Testis (tissue), 3 donors: ENCODE data around the gene PRKCA. TPM values are rescaled to one million over a fixed set of nuclear protein-coding genes. Genes with fewer than 3 reads are reported as not detected.

Source experiments
- DNase-seq: peaks from one replicate; pipeline ENCODE4 v3.0.0-alpha.2; 2019
- H3K27ac ChIP-seq, 2 donors: fragments of 200-600 bp; sonication (generic); one replicate each; pipeline ENCODE4 v1.5.1; 2019
- H3K27me3 ChIP-seq: fragments of 200-600 bp; sonication (generic); one replicate; pipeline ENCODE4 v1.5.1; 2019
- H3K36me3 ChIP-seq: fragments of 200-600 bp; sonication (generic); one replicate; pipeline ENCODE4 v1.5.1; 2017; ENCODE audit warnings: low read depth; ENCODE audit errors: missing control alignments
- H3K4me1 ChIP-seq: fragments of 200-600 bp; sonication (generic); one replicate; pipeline ENCODE4 v1.5.1; 2019
- H3K4me3 ChIP-seq, 2 donors: fragments of 200-600 bp; sonication (generic); one replicate each; pipeline ENCODE4 v1.5.1; 2017 to 2019
- H3K9me3 ChIP-seq: fragments of 200-600 bp; sonication (generic); one replicate; pipeline ENCODE4 v1.5.1; 2017
- CTCF ChIP-seq, 3 experiments: fragments of 450-650 bp in 2 of 3; fragments of 200-600 bp in 1 of 3; sonication (generic) in 1 of 3; IDR thresholded peaks; one replicate each; pipeline ENCODE4 v1.5.1; 2016 to 2019; ENCODE audit warnings: antibody characterized with exemption in 3 of 3, mild to moderate bottlenecking in 2 of 3, moderate library complexity in 1 of 3
- POLR2A ChIP-seq: fragments of 450-650 bp; IDR thresholded peaks from one replicate; pipeline ENCODE4 v1.6.1; 2017; ENCODE audit warnings: antibody characterized with exemption, mild to moderate bottlenecking, moderate library complexity
- WGBS, 2 donors: methylation state at CpG; one replicate each; pipeline ENCODE4 v1.1.5; 2018; 5-methylcytosine and 5-hydroxymethylcytosine counted together
- intact Hi-C: fragments of 100-400 bp; cut with DNase I; formaldehyde crosslinking; loops from one replicate; pipeline ENCODE4 v1.15.1; 2023; ENCODE audit warnings: low total_unique reads
- polyA plus RNA-seq: library from polyadenylated mRNA; stranded (reverse); fragments of 350-450 nt; fragmentation: Illumina TruSeq; extraction: RNeasy Lipid Tissue Mini Kit (QIAGEN cat#74804); gene quantifications from one replicate; pipeline ENCODE4 v1.2.3, GENCODE V29; 2014; ENCODE audit warnings: low read depth, low replicate concordance; ENCODE audit not compliant: insufficient read depth
- total RNA-seq, 2 donors: library from RNA; depleted of rRNA; stranded (reverse); fragments of >200 nt; gene quantifications; one replicate each; pipeline ENCODE4 v1.2.3, GENCODE V29; 2016

Gene PRKCA
- total and polyA plus RNA-seq, 3 donors from 2014 or later, result 6.8 to 22.9 (median 15.4) TPM

GRCh38 chr17:66432996-66433551 is 130.7 kb downstream of the PRKCA start:
- intact Hi-C loops, result no loop called here
- Histone ChIP-seq H3K9me3 (no peaks in the 10 kb centered on the region), H3K4me3 (no peak overlapping the region), H3K4me1 (peaks cover 3% of the 10 kb centered on the region), H3K36me3 (no peaks in the 10 kb centered on the region), H3K27me3 (no peaks in the 10 kb centered on the region), H3K27ac (no peak overlapping the region)
- no peak for DNase-seq
- 64 to 76% methylated on average over 5 of the region's 5 CpGs for WGBS, 2 donors
- TF ChIP-seq POLR2A (no peak), CTCF (IDR thresholded peaks at IDR 0.05) (no peak)

- Histone ChIP-seq H3K27ac (no peak overlapping the region), H3K36me3 (no peaks in the 10 kb centered on the region), H3K9me3 (no peaks in the 10 kb centered on the region), H3K4me1 (peaks cover 3% of the 10 kb centered on the region), H3K4me3 (no peak overlapping the region), H3K27me3 (no peaks in the 10 kb centered on the region)
- DNase-seq, result no peak
- no peak for TF ChIP-seq POLR2A
- TF ChIP-seq CTCF (IDR thresholded peaks at IDR 0.05), result no peak
- intact Hi-C loops, result no loop called here
- 97 to 99% methylated on average over 10 of the region's 10 CpGs for WGBS, 2 donors
These were observed 132.8 kb downstream of the PRKCA start for GRCh38 chr17:66435182-66435581.

- H3K4me1 ChIP-seq, result peaks cover 3% of the 10 kb centered on the region
- intact Hi-C loops, result no loop called here
These were observed 134.2 kb downstream of the PRKCA start for GRCh38 chr17:66436631-66437030.

GRCh38 chr17:66437476-66438026 is 135.1 kb downstream of the PRKCA start:
- no peak for TF ChIP-seq POLR2A
- TF ChIP-seq CTCF (IDR thresholded peaks at IDR 0.05), result no peak
- H3K36me3 ChIP-seq, result no peaks in the 10 kb centered on the region
- H3K4me3 ChIP-seq, result no peak overlapping the region
- no peaks in the 10 kb centered on the region for H3K4me1 ChIP-seq
- no peak for DNase-seq
- no peaks in the 10 kb centered on the region for H3K9me3 ChIP-seq
- no peaks in the 10 kb centered on the region for H3K27me3 ChIP-seq
- H3K27ac ChIP-seq, result no peak overlapping the region
- 83 to 87% methylated on average over 5 of the region's 5 CpGs for WGBS, 2 donors
- intact Hi-C loops, result no loop called here

More at GRCh38 chr17:66436631-66437030, 134.2 kb downstream of the PRKCA start:
- no peak for DNase-seq
- Histone ChIP-seq H3K27me3 (no peaks in the 10 kb centered on the region), H3K4me3 (no peak overlapping the region), H3K27ac (no peak overlapping the region), H3K9me3 (no peaks in the 10 kb centered on the region), H3K36me3 (no peaks in the 10 kb centered on the region)
- 90 to 94% methylated on average over 6 of the region's 6 CpGs for WGBS, 2 donors
- TF ChIP-seq POLR2A (no peak), CTCF (IDR thresholded peaks at IDR 0.05) (no peak)

- TF ChIP-seq POLR2A (no peak), CTCF (IDR thresholded peaks at IDR 0.05) (no peak)
- H3K9me3 ChIP-seq, result no peaks in the 10 kb centered on the region
- no peaks in the 10 kb centered on the region for H3K4me1 ChIP-seq
- no peak overlapping the region for H3K4me3 ChIP-seq
- 87 to 90% methylated on average over 7 of the region's 7 CpGs for WGBS, 2 donors
- no peak for DNase-seq
- intact Hi-C loops, result no loop called here
- H3K27me3 ChIP-seq, result no peaks in the 10 kb centered on the region
- H3K36me3 ChIP-seq, result no peaks in the 10 kb centered on the region
- no peak overlapping the region for H3K27ac ChIP-seq
These were observed 135.7 kb downstream of the PRKCA start for GRCh38 chr17:66438101-66438500.
